K562 (cell line): Measurements from ENCODE around the gene SHISAL2A. TPM values are rescaled to one million over a fixed set of nuclear protein-coding genes. Genes with fewer than 3 reads are reported as not detected.
"Not testable (repeated sequence)": the region's sequence is repeated elsewhere in the genome, so short reads cannot be mapped to it uniquely, and the experiment has no call there.

Source experiments
- ATAC-seq: fragments of 200-7000 bp; cut with Tn5 transposase; 3 replicates; pipeline ENCODE4 v1.9.1; 2020; ENCODE audit warnings: moderate library complexity
- BruUV-seq: library from RNA; stranded (reverse); fragments of 400-500 nt; replicated peaks from 2 replicates; lab custom pipeline; 2021; lab: Mats Ljungman, UMichigan
- CTCF ChIA-PET: fragments of 300-600 bp; formaldehyde crosslinking; extraction: SDS; loops from one replicate; lab custom pipeline; 2021; ENCODE audit warnings: low intra/inter-chr PET ratio; lab: Yijun Ruan, JAX
- POLR2A ChIA-PET: fragments of 300-600, 350-650 bp; sonication (Branson Sonifier 250); formaldehyde crosslinking; extraction: SDS; loops from one replicate; lab custom pipeline; 2021; ENCODE audit warnings: antibody characterized with exemption, inconsistent platforms; lab: Yijun Ruan, JAX
- DNase-seq, 4 experiments: peaks; one replicate each; pipeline versions ENCODE4 v3.0.0 to v3.0.0-alpha.2; 2011 to 2018; ENCODE audit warnings: low spot score in 3 of 4, mixed read lengths in 3 of 4; ENCODE audit errors: extremely low read depth in 1 of 4
- FAIRE-seq: peaks from 2 replicates; lab custom pipeline; 2011; peaks lifted over from hg19 to GRCh38; lab: Jason Lieb, UNC
- H2AFZ ChIP-seq: 2 replicates; pipeline ENCODE4 v1.6.0; 2011; ENCODE audit warnings: low read depth, low read length, control low read depth, inconsistent platforms
- H3K27ac ChIP-seq: fragments of 200-600 bp; 3 replicates; pipeline ENCODE4 v1.8.0; 2011; ENCODE audit warnings: low read depth, mild to moderate bottlenecking, control low read depth, inconsistent platforms, low read length, moderate library complexity, mixed read lengths; ENCODE audit errors: extremely low read depth
- H3K27me3 ChIP-seq, 2 experiments: fragments of 300-600 bp in 1 of 2; 2 replicates in 1 of 2; 3 replicates in 1 of 2; pipeline versions ENCODE4 v1.6.0 to v1.8.0; 2011; ENCODE audit warnings: inconsistent platforms in 2 of 2, low read length in 2 of 2, mild to moderate bottlenecking in 1 of 2, mixed read lengths in 1 of 2, moderate library complexity in 1 of 2; ENCODE audit not compliant: control insufficient read depth in 2 of 2, insufficient read depth in 2 of 2
- H3K36me3 ChIP-seq: fragments of 300-600 bp; 3 replicates; pipeline ENCODE4 v1.8.0; 2011; ENCODE audit warnings: mild to moderate bottlenecking, low read length, inconsistent platforms; ENCODE audit not compliant: control insufficient read depth, insufficient read depth
- H3K4me1 ChIP-seq, 2 experiments: fragments of 200-600 bp in 1 of 2; replicated peaks in 1 of 2; 2 replicates in 1 of 2; 3 replicates in 1 of 2; pipeline versions ENCODE4 v1.5.1 to v1.8.0; 2011; ENCODE audit warnings: inconsistent platforms in 2 of 2, low read length in 2 of 2, mild to moderate bottlenecking in 1 of 2, mixed read lengths in 1 of 2, moderate library complexity in 1 of 2; ENCODE audit not compliant: control insufficient read depth in 2 of 2, insufficient read depth in 2 of 2
- H3K4me2 ChIP-seq: 2 replicates; pipeline ENCODE4 v1.6.1; 2011; ENCODE audit warnings: low read length, control low read depth, inconsistent platforms, mixed read lengths; ENCODE audit not compliant: insufficient read depth
- H3K4me3 ChIP-seq: fragments of 200-600 bp; sonication (generic), shearing (Covaris generic); 2 replicates; pipeline ENCODE4 v1.5.1; 2016; ENCODE audit warnings: control low read depth, inconsistent platforms
- H3K79me2 ChIP-seq: fragments of 200-600 bp; 3 replicates; pipeline ENCODE4 v1.8.0; 2011; ENCODE audit warnings: low read length, inconsistent platforms; ENCODE audit not compliant: control insufficient read depth, insufficient read depth
- H3K9ac ChIP-seq, 2 experiments: 2 replicates each; pipeline versions ENCODE4 v1.6.0 to v1.6.1; 2011; ENCODE audit warnings: low read depth in 2 of 2, low read length in 2 of 2, control low read depth in 1 of 2, inconsistent platforms in 1 of 2, mild to moderate bottlenecking in 1 of 2, mixed read lengths in 1 of 2; ENCODE audit not compliant: insufficient read depth in 1 of 2
- H3K9me1 ChIP-seq: one replicate; pipeline ENCODE4 v1.6.0; 2011; ENCODE audit warnings: inconsistent platforms, mild to moderate bottlenecking, low read length, moderate library complexity; ENCODE audit not compliant: control insufficient read depth, insufficient read depth
- H3K9me3 ChIP-seq: replicated peaks from 2 replicates; pipeline ENCODE4 v1.5.1; 2011; ENCODE audit warnings: low read depth, low read length, inconsistent platforms; ENCODE audit not compliant: control insufficient read depth, insufficient read depth
- H4K20me1 ChIP-seq: replicated peaks from 2 replicates; pipeline ENCODE4 v1.6.1; 2011; ENCODE audit warnings: low read length, inconsistent platforms, mixed read lengths; ENCODE audit not compliant: control insufficient read depth, insufficient read depth
- ARNT ChIP-seq, 2 experiments: fragments of 450-650 bp; IDR thresholded peaks; 2 replicates each; pipeline ENCODE4 v1.6.1; 2016; ENCODE audit warnings: mild to moderate bottlenecking in 1 of 2
- ATF1 ChIP-seq, 2 experiments: fragments of 450-650 bp in 1 of 2; IDR thresholded peaks; 2 replicates each; pipeline ENCODE4 v1.6.1; 2016; ENCODE audit warnings: missing compliant biosample characterization in 1 of 2, missing genetic modification characterization in 1 of 2
- ATF7 ChIP-seq: fragments of 450-650 bp; IDR thresholded peaks from 2 replicates; pipeline ENCODE4 v1.7.1; 2014; ENCODE audit warnings: mild to moderate bottlenecking, moderate library complexity
- BHLHE40 ChIP-seq: IDR thresholded peaks from 2 replicates; pipeline ENCODE4 v1.6.1; 2011; ENCODE audit warnings: low read length, improper control_type of control experiment
- BRD9 ChIP-seq: fragments of 450-650 bp; IDR thresholded peaks from 2 replicates; pipeline ENCODE4 v1.6.1; 2018; ENCODE audit warnings: low read depth; ENCODE audit not compliant: partially characterized antibody
- CC2D1A ChIP-seq: fragments of 450-650 bp; IDR thresholded peaks from 2 replicates; pipeline ENCODE4 v1.6.1; 2017; ENCODE audit warnings: mild to moderate bottlenecking
- NFE2 ChIP-seq: IDR thresholded peaks from 2 replicates; pipeline ENCODE4 v1.6.1; 2014; ENCODE audit warnings: antibody characterized with exemption, low read depth
- RAD21 ChIP-seq, 2 experiments: fragments of 250-450 bp in 1 of 2; fragments of 450-650 bp in 1 of 2; sonication (Bioruptor Pico) in 1 of 2; formaldehyde crosslinking in 1 of 2; IDR thresholded peaks in 1 of 2; conservative IDR thresholded peaks in 1 of 2; 2 replicates each; pipeline versions ENCODE4 v1.4.0 to v1.8.0; 2020 to 2022; ENCODE audit warnings: mild to moderate bottlenecking in 2 of 2, moderate library complexity in 1 of 2
- RHOXF2B ChIP-seq: fragments of 250-450 bp; sonication (Bioruptor Pico); conservative IDR thresholded peaks from 2 replicates; pipeline ENCODE4 v1.5.1; 2021
- TBL1XR1 ChIP-seq, 2 experiments: IDR thresholded peaks; 2 replicates each; pipeline ENCODE4 v1.6.1; 2012; ENCODE audit warnings: improper control_type of control experiment in 2 of 2, low read length in 2 of 2, mild to moderate bottlenecking in 1 of 2
- ZBTB43 ChIP-seq: sonication (generic); formaldehyde crosslinking; IDR thresholded peaks from 2 replicates; pipeline ENCODE4 v1.8.0; 2023; ENCODE audit warnings: mild to moderate bottlenecking, missing genetic modification reagents
- ZNF644 ChIP-seq: fragments of 200-800 bp; sonication (Bioruptor generic); IDR thresholded peaks from 2 replicates; pipeline ENCODE4 v1.6.1; 2016; ENCODE audit warnings: low read depth, missing genetic modification characterization, missing compliant biosample characterization
- WGBS: fragments of 100-300 bp; shearing (Covaris generic); methylation state at CpG from one replicate; pipeline ENCODE4 v1.1.6; 2016; ENCODE audit warnings: low coverage, mixed read lengths; ENCODE audit not compliant: insufficient coverage; ENCODE audit errors: missing lambda C conversion rate; 5-methylcytosine and 5-hydroxymethylcytosine counted together
- in situ Hi-C: fragments of 300-500 bp; cut with MboI; formaldehyde crosslinking; loops from 4 replicates; pipeline ENCODE4 v1.15.0; 2018; ENCODE audit warnings: inconsistent platforms, mixed read lengths
- intact Hi-C: fragments of 100-400 bp; cut with micrococcal nuclease; formaldehyde crosslinking; loops from 2 replicates; pipeline ENCODE4 v1.14.2; 2022
- polyA plus RNA-seq, 8 experiments: library from polyadenylated mRNA; depleted of rRNA in 4 of 8; stranded (reverse) in 5 of 8; unstranded in 3 of 8; fragments of >200 nt; fragmentation: Nextera tagmentation in 2 of 8; fragmentation: Illumina TruSeq in 1 of 8; extraction: Ambion mirVana in 2 of 8; extraction: Trizol in 1 of 8; gene quantifications; 2 replicates each; pipeline versions ENCODE4 v1.2.1 to v1.2.3, GENCODE V29; 2011 to 2014; ENCODE audit warnings: inconsistent platforms in 1 of 8, missing spikeins in 1 of 8
- total RNA-seq, 7 experiments: library from RNA; depleted of rRNA in 6 of 7; stranded (reverse); fragments of >200 nt in 6 of 7; fragmentation: Illumina TruSeq in 2 of 7; extraction: Trizol in 2 of 7; gene quantifications; 2 replicates each; pipeline versions ENCODE4 v1.2.1 to v1.2.3, GENCODE V29; 2011 to 2021; ENCODE audit warnings: low replicate concordance in 1 of 7
- TF ChIP-seq, protein P1 (sequence below), 2 experiments: IDR thresholded peaks in 1 of 2; conservative IDR thresholded peaks in 1 of 2; 2 replicates each; pipeline ENCODE4 v1.6.1; 2016; ENCODE audit warnings: low read depth in 2 of 2, mild to moderate bottlenecking in 1 of 2, missing compliant biosample characterization in 1 of 2, missing genetic modification characterization in 1 of 2, moderate library complexity in 1 of 2
- TF ChIP-seq, protein P2 (sequence below), 3 experiments: IDR thresholded peaks in 2 of 3; conservative IDR thresholded peaks in 1 of 3; 2 replicates each; pipeline ENCODE4 v1.5.1; 2011 to 2012; ENCODE audit warnings: low read length in 3 of 3, mild to moderate bottlenecking in 3 of 3, control low read depth in 2 of 3, improper control_type of control experiment in 1 of 3, inconsistent platforms in 1 of 3, low read depth in 1 of 3, mixed read lengths in 1 of 3, moderate library complexity in 1 of 3; ENCODE audit not compliant: insufficient read depth in 2 of 3

SHISAL2A gene
- total and polyA plus RNA-seq, 9 of the 15 experiments (the other 6 are each of a cell fraction or from before 2014, with no cell fraction given), result 0.11 TPM; not detected in 8

DNA sequence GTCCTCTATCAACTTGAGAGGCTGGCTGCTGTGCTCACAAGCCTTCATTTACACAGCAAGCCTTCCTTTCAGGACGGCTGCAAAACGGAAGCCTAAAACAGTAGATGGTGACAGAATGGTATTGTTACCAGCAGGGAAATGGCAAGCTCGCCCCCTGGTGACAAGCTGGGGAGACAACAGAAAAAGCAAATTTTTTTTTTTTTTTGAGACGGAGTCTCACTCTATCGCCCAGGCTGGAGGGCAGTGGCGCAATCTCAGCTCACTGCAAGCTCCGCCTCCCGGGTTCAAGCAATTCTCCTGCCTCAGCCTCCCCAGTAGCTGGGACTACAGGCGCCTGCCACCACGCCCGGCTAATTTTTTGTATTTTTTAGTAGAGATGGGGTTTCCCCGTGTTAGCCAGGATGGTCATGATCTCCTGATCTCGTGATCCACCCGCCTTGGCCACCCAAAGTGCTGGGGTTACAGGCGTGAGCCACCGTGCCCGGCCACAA, 53.3 kb downstream of the SHISAL2A start:
- H2AFZ ChIP-seq; H3K4me1 ChIP-seq; H3K4me2 ChIP-seq; H4K20me1 ChIP-seq; BruUV-seq; H3K27ac ChIP-seq; H3K27me3 ChIP-seq; H3K9me3 ChIP-seq; H3K4me3 ChIP-seq; H3K9ac ChIP-seq; H3K9me1 ChIP-seq; TF ChIP-seq ATF1 (CRISPR knock-in tag; IDR thresholded peaks at IDR 0.05): not testable (repeated sequence)
- intact Hi-C loops, result loop anchor here (1.0 to 5.0 kb wide), 3 partner anchors 134 to 789 kb away; no protein-coding TSS in a partner anchor
- H3K79me2 ChIP-seq, result peaks cover 16% of the 10 kb centered on the region
- peak; percentile 91 for ATAC-seq
- ChIA-PET CTCF (interaction anchor here (0.6 to 1.1 kb wide), 11 partner anchors 99 to 789 kb away, joined by 3 to 5 read pairs (median 4); partner anchors contain the start of gene TUT4), POLR2A (interaction anchor here (0.6 to 2.6 kb wide), 7 partner anchors 11 to 285 kb away, joined by 3 to 20 read pairs (median 3); partner anchors contain the start of genes COA7, ORC1 and PRPF38A)
- 64% methylated on average over 15 of the region's 17 CpGs for WGBS
- H3K36me3 ChIP-seq, result peaks cover 64% of the 10 kb centered on the region
- FAIRE-seq, result peak; percentile 46
- in situ Hi-C loops, result loop anchor here (10.0 to 25.0 kb wide), 2 partner anchors 282 to 549 kb away; partner anchors contain the start of genes ORC1, PRPF38A and ZFYVE9
- peak; percentile 62 to 76 (median 69) for DNase-seq
- 0 out of 2 replicates have a peak, but pooled peaks have one; percentile 29 for TF ChIP-seq BHLHE40
- TF ChIP-seq TBL1XR1 (IDR thresholded peaks at IDR 0.05; ENCODE audit: low read length in 2 of 2), result peak in 1 of 2 experiments; percentile 49; a peak in 1 of 4 replicates
- peak; percentile 88 to 90 for TF ChIP-seq RAD21 (CRISPR knock-in tag; conservative IDR thresholded peaks at IDR 0.05 in 1 of 2, IDR thresholded peaks at IDR 0.05 in 1 of 2)
- TF ChIP-seq, protein P1, sequence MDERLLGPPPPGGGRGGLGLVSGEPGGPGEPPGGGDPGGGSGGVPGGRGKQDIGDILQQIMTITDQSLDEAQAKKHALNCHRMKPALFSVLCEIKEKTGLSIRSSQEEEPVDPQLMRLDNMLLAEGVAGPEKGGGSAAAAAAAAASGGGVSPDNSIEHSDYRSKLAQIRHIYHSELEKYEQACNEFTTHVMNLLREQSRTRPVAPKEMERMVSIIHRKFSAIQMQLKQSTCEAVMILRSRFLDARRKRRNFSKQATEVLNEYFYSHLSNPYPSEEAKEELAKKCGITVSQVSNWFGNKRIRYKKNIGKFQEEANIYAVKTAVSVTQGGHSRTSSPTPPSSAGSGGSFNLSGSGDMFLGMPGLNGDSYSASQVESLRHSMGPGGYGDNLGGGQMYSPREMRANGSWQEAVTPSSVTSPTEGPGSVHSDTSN (CRISPR knock-in tag; IDR thresholded peaks at IDR 0.05; ENCODE audit: low read depth), result not testable (repeated sequence)
- TF ChIP-seq, protein P1 (tag; conservative IDR thresholded peaks at IDR 0.05; ENCODE audit: low read depth), result 0 out of 2 replicates have a peak, but pooled peaks have one; percentile 28
- TF ChIP-seq ZNF644 (tag), result 0 out of 2 replicates have a peak, but pooled peaks have one; percentile 53
- TF ChIP-seq NFE2, result 0 out of 2 replicates have a peak, but pooled peaks have one; percentile 3
- TF ChIP-seq, protein P2, sequence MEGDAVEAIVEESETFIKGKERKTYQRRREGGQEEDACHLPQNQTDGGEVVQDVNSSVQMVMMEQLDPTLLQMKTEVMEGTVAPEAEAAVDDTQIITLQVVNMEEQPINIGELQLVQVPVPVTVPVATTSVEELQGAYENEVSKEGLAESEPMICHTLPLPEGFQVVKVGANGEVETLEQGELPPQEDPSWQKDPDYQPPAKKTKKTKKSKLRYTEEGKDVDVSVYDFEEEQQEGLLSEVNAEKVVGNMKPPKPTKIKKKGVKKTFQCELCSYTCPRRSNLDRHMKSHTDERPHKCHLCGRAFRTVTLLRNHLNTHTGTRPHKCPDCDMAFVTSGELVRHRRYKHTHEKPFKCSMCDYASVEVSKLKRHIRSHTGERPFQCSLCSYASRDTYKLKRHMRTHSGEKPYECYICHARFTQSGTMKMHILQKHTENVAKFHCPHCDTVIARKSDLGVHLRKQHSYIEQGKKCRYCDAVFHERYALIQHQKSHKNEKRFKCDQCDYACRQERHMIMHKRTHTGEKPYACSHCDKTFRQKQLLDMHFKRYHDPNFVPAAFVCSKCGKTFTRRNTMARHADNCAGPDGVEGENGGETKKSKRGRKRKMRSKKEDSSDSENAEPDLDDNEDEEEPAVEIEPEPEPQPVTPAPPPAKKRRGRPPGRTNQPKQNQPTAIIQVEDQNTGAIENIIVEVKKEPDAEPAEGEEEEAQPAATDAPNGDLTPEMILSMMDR (IDR thresholded peaks at IDR 0.05 in 2 of 3, conservative IDR thresholded peaks at IDR 0.05 in 1 of 3; ENCODE audit: insufficient read depth in 2 of 3, low read depth in 1 of 3, low read length in 3 of 3), result peak; percentile 81 to 90 (median 87)
- 0 out of 2 replicates have a peak, but pooled peaks have one; percentile 18 for TF ChIP-seq ZBTB43 (CRISPR knock-in tag)
- TF ChIP-seq BRD9, result peak; percentile 59
- TF ChIP-seq ARNT (IDR thresholded peaks at IDR 0.05), result peak in 1 of 2 experiments; percentile 58; a peak in 1 of 4 replicates
- TF ChIP-seq CC2D1A, result peak; percentile 78
- peak; percentile 47; the same call in 1 of the 2 replicates for TF ChIP-seq ATF7
- TF ChIP-seq RHOXF2B, result 0 out of 2 replicates have a peak, but pooled peaks have one; percentile 65
- TF ChIP-seq ATF1 (tag; IDR thresholded peaks at IDR 0.05), result 0 out of 2 replicates have a peak, but pooled peaks have one; percentile 31
